ENCODE data around the gene LTV1. TPM values are rescaled to one million over a fixed set of nuclear protein-coding genes. Genes with fewer than 3 reads are reported as not detected.

The LTV1 gene
- total RNA-seq, 1 experiment from 2014 or later: 18.3 TPM

DNA sequence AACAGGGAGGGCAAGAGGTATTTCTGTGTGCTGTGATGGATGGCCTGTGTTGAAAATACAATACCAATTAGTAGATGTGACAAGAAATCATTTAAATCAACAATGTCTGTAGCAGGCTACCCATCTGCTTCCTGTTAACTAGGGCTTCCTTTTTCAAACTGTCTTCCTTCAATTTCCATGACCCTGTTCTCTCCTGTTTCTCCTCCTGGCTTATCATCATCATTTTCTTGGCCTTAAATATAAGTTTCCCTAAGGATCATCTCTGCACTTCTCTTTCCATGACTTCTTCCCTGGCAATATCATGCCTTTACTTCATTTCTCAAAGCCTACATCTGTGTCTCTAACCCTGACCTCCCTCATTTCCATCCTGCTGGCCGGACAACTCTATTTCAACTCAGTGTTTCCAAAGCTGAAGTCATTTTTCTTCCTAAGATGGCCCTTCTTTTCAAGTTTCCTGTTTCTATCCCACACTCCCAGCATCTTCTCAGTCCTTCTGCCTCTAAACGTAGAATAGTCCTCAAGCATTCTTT lies 39.3 kb downstream of the LTV1 start:
- no peaks in the 10 kb centered on the region for H3F3A ChIP-seq (ENCODE audit: insufficient read depth, low read depth)
- no peak overlapping the region for H3K4me2 ChIP-seq
- H3K79me2 ChIP-seq (ENCODE audit: low read depth): no peaks in the 10 kb centered on the region
- H3K9me3 ChIP-seq (ENCODE audit: insufficient read depth, low read depth): no peaks in the 10 kb centered on the region; the same call in 1 of the 2 replicates
- BruUV-seq (replicated peaks): no TSS peak
- H3K4me3 ChIP-seq: no peak overlapping the region
- CTCF ChIA-PET: no interaction called here
- no peaks in the 10 kb centered on the region for H3K27me3 ChIP-seq (ENCODE audit: insufficient read depth, low read depth)
- no peak for DNase-seq
- intact Hi-C loops (cut with micrococcal nuclease; ENCODE audit: unreplicated experiment): no loop called here
- H3K4me1 ChIP-seq (replicated peaks; ENCODE audit: insufficient read depth): peaks cover 7% of the 10 kb centered on the region
- H3K27ac ChIP-seq: no peak overlapping the region
- no peaks in the 10 kb centered on the region for H3K36me3 ChIP-seq (ENCODE audit: low read depth)
- H4K20me1 ChIP-seq (ENCODE audit: insufficient read depth): no peaks in the 10 kb centered on the region
- no peak overlapping the region for H2AFZ ChIP-seq
- POLR2A ChIA-PET (ENCODE audit: unreplicated experiment): interaction anchor here (0.6 kb wide), 1 partner anchor 20 kb away, joined by 3 read pairs; no protein-coding TSS in a partner anchor
- H3K9me2 ChIP-seq (ENCODE audit: insufficient read depth): no peaks in the 10 kb centered on the region
- TF ChIP-seq, protein P1, sequence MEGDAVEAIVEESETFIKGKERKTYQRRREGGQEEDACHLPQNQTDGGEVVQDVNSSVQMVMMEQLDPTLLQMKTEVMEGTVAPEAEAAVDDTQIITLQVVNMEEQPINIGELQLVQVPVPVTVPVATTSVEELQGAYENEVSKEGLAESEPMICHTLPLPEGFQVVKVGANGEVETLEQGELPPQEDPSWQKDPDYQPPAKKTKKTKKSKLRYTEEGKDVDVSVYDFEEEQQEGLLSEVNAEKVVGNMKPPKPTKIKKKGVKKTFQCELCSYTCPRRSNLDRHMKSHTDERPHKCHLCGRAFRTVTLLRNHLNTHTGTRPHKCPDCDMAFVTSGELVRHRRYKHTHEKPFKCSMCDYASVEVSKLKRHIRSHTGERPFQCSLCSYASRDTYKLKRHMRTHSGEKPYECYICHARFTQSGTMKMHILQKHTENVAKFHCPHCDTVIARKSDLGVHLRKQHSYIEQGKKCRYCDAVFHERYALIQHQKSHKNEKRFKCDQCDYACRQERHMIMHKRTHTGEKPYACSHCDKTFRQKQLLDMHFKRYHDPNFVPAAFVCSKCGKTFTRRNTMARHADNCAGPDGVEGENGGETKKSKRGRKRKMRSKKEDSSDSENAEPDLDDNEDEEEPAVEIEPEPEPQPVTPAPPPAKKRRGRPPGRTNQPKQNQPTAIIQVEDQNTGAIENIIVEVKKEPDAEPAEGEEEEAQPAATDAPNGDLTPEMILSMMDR (conservative IDR thresholded peaks at IDR 0.05): no peak
- no peak for TF ChIP-seq EZH2 (IDR thresholded peaks at IDR 0.05; ENCODE audit: low read depth)

- POLR2A ChIA-PET (ENCODE audit: unreplicated experiment): no interaction called here
- Histone ChIP-seq H4K20me1 (ENCODE audit: insufficient read depth) (no peaks in the 10 kb centered on the region), H3K36me3 (ENCODE audit: low read depth) (no peaks in the 10 kb centered on the region), H3K4me2 (no peak overlapping the region), H3K4me3 (no peak overlapping the region), H3F3A (ENCODE audit: insufficient read depth, low read depth) (no peaks in the 10 kb centered on the region), H3K9me2 (ENCODE audit: insufficient read depth) (no peaks in the 10 kb centered on the region), H3K79me2 (ENCODE audit: low read depth) (no peaks in the 10 kb centered on the region), H3K27me3 (ENCODE audit: insufficient read depth, low read depth) (no peaks in the 10 kb centered on the region), H2AFZ (no peak overlapping the region), H3K4me1 (replicated peaks; ENCODE audit: insufficient read depth) (no peaks in the 10 kb centered on the region), H3K27ac (no peak overlapping the region), H3K9me3 (ENCODE audit: insufficient read depth, low read depth) (no peaks in the 10 kb centered on the region)
- CTCF ChIA-PET: no interaction called here
- TF ChIP-seq, protein P1 (conservative IDR thresholded peaks at IDR 0.05): no peak
- no peak for TF ChIP-seq EZH2 (IDR thresholded peaks at IDR 0.05; ENCODE audit: low read depth)
- no peak for DNase-seq
- no TSS peak for BruUV-seq (replicated peaks)
- intact Hi-C loops (cut with micrococcal nuclease; ENCODE audit: unreplicated experiment): no loop called here
Observed at GRCh38 chr6:143884216-143884900, 41.2 kb downstream of the LTV1 start.

GRCh38 chr6:143885116-143885515 lies 42.0 kb downstream of the LTV1 start:
- intact Hi-C loops (cut with micrococcal nuclease; ENCODE audit: unreplicated experiment): no loop called here
- Histone ChIP-seq H3K4me1 (replicated peaks; ENCODE audit: insufficient read depth) (no peaks in the 10 kb centered on the region), H3K79me2 (ENCODE audit: low read depth) (no peaks in the 10 kb centered on the region), H3K36me3 (ENCODE audit: low read depth) (no peaks in the 10 kb centered on the region), H3K9me3 (ENCODE audit: insufficient read depth, low read depth) (no peaks in the 10 kb centered on the region), H3K27me3 (ENCODE audit: insufficient read depth, low read depth) (no peaks in the 10 kb centered on the region), H3F3A (ENCODE audit: insufficient read depth, low read depth) (no peaks in the 10 kb centered on the region), H3K9me2 (ENCODE audit: insufficient read depth) (no peaks in the 10 kb centered on the region), H3K4me2 (no peak overlapping the region), H2AFZ (no peak overlapping the region), H4K20me1 (ENCODE audit: insufficient read depth) (no peaks in the 10 kb centered on the region), H3K4me3 (no peak overlapping the region), H3K27ac (no peak overlapping the region)
- DNase-seq: no peak
- BruUV-seq (replicated peaks): no TSS peak
- ChIA-PET POLR2A (ENCODE audit: unreplicated experiment) (interaction anchor here (0.5 to 0.6 kb wide), 2 partner anchors 181 to 393 kb away, joined by 7 to 10 read pairs; no protein-coding TSS in a partner anchor), CTCF (no interaction called here)
- TF ChIP-seq, protein P1 (conservative IDR thresholded peaks at IDR 0.05): no peak
- TF ChIP-seq EZH2 (IDR thresholded peaks at IDR 0.05; ENCODE audit: low read depth): no peak

All from PC-9 (cell line).